HG03060 (cell line): ENCODE data around the gene ZNF555.

ENCODE experiments used
- ATAC-seq: cut with Tn5 transposase; IDR thresholded peaks from one replicate; pipeline ENCODE4 v1.9.1; 2021; ENCODE audit warnings: low read depth, moderate number of reproducible peaks; ENCODE audit not compliant: unreplicated experiment

Gene ZNF555

DNA sequence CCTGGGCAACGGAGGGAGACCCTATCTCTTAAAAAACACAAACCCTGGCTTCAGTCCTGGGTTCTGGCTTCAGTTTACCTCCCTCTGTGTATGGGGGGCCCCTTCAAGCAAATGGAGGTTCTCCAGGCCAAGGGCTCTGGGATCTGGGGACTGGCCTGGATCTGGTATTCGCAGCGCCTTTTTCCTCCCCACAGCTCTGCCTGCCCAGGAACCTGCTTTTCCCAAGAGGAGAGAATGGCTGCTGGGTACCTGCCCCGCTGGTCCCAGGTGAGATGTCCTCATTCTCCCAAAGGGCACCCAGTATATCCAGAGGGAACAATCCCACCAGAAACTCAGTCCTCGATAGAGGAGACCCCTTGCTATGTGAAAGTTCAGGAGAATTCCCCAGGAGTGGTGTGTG, 18.4 kb upstream of the ZNF555 start:
- no peak for ATAC-seq

DNA sequence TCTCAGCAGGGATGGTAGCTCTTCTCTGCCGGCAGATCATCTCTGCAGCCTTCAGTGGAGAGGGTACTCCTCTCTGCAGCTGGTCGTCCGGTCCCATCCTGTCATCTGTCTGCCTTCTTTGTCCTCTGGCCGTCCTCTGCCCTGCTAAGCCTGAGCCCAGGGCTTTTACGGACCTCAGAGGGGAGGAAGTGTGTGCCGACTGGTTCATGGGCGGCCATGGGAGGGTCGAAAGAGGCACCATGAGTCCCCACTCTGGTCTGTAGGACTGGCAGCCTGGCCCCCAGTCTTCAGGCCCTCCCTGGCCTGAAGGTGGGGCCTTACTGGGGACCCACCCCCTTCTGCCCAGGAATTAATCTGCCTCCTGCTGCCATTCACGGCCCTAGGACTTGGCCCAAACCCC, 17.6 kb upstream of the ZNF555 start:
- ATAC-seq, result no peak

GRCh38 chr19:2824129-2824528, 17.1 kb upstream of the ZNF555 start:
- ATAC-seq, result no peak

DNA sequence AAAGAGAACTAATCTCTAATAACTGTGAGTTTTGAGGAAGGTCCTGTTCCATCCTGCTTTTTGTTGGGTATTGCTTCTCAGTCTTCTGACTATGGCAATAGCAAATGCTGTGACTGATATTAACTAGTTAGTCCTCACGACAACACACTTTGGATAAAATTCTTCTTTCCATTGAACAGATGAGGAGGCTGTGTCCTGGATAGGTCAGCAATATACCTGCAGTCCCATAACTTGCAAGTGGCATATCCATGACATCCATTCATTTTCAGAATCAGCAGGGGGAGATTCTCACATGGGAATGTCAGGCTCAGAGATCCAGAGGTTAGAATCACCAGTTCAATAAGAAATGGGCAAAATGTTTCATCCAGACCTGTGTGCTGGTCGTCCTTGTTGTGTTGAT, 14.3 kb upstream of the ZNF555 start:
- no peak for ATAC-seq

DNA sequence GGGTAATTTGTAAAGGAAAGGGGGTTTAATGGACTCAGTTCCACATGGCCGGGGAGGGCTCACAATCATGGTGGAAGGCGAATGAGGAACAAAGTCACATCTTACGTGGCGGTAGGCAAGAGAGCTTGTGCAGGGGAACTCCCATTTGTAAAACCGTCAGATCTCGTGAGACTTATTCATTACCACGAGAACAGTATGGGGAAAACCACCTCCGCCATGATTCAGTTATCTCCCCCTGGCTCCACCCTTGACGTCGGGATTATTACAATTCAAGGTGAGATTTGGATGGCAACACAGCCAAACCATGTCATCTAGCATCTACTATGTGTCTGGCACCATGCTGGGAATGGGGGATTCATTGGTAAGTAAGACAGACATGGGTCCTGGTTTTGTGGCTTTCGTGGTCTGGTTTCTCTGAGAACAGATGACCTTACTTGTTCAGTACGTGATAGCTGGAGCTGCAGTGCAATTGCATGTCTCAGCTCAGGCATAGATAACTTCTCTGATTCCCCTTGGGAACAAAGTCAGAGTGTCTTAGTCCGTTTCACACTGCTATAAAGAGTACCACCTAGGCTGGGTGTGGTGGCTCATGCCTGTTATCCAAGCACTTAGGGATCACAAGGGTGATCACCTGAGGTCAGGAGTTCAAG, 13.3 kb upstream of the ZNF555 start:
- ATAC-seq, result no peak

DNA sequence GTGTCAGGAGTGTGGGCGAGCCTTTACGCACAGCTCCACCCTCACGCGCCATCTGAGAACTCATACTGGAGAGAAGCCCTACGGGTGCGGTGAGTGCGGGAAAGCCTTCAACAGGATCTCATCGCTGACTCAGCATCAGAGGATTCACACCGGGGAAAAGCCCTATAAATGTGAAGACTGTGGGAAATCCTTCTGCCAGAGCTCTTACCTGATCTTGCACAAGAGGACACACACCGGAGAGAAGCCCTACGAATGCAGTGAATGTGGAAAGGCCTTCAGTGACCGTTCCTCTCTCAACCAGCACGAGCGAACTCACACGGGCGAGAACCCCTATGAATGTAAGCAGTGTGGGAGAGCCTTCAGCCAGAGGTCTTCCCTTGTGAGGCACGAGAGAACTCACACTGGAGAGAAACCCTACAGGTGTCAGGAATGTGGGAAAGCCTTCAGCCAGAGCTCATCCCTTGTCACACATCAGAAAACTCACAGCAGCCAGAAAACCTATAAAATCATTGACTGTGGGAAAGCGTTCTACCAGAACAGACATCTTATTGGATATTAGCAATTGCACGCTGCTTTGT, 6.9 kb upstream of the ZNF555 start:
- no peak for ATAC-seq

- ATAC-seq, result no peak
These were observed 3.8 kb upstream of the ZNF555 start for GRCh38 chr19:2837430-2837829.

GRCh38 chr19:2841855-2842574, 740 bp downstream of the ZNF555 start:
- no peak for ATAC-seq

- ATAC-seq, result no peak
These were observed 3.8 kb downstream of the ZNF555 start for GRCh38 chr19:2845107-2845506.

GRCh38 chr19:2846180-2846894, 5.1 kb downstream of the ZNF555 start:
- ATAC-seq, result no peak

DNA sequence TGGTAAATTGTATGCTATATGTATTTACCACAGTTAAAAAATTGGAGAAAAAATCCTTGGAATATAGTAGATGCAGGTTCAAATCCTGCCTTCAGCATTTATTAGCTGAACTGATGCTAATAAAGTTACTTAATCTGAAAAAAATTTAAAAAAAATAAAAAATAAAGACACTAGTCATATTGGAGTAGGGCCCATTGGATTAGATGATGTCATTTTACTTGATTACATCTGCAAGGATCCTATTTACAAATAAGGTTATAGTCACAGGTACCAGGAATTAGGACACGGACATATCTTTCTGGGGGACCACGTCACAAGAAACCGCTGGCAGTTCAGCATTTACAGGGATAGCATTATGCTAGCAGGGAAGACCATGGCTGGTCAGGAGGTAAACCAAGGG, 6.2 kb downstream of the ZNF555 start:
- no peak for ATAC-seq

GRCh38 chr19:2848616-2849015, 7.3 kb downstream of the ZNF555 start:
- ATAC-seq, result no peak

- ATAC-seq, result no peak
These were observed 9.1 kb downstream of the ZNF555 start for GRCh38 chr19:2850256-2850925.

DNA sequence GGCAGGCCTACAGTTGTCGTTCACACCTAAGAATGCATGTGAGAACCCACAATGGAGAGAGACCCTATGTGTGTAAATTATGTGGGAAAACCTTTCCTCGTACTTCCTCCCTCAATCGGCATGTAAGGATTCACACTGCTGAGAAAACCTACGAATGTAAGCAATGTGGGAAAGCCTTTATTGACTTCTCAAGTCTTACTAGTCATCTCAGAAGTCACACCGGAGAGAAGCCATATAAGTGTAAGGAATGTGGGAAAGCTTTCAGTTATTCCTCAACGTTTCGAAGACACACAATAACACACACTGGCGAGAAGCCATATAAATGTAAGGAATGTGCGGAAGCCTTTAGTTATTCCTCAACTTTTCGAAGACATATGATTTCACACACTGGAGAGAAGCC, 11.3 kb downstream of the ZNF555 start:
- ATAC-seq, result no peak

DNA sequence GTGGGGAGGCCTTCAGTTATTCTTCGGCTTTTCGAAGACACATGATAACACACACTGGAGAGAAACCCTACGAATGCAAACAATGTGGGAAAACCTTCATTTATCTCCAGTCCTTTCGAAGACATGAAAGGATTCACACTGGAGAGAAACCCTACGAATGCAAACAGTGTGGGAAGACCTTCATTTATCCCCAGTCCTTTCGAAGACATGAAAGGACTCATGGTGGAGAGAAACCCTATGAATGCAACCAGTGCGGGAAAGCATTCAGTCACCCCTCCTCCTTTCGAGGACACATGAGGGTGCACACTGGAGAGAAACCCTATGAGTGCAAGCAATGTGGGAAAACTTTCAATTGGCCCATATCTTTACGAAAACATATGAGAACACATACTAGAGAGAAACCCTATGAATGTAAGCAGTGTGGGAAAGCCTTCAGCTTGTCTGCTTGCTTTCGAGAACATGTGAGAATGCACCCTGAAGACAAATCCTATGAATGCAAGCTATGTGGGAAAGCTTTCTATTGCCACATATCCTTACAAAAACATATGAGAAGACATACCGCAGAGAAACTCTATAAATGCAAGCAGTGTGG, 11.8 kb downstream of the ZNF555 start:
- no peak for ATAC-seq

DNA sequence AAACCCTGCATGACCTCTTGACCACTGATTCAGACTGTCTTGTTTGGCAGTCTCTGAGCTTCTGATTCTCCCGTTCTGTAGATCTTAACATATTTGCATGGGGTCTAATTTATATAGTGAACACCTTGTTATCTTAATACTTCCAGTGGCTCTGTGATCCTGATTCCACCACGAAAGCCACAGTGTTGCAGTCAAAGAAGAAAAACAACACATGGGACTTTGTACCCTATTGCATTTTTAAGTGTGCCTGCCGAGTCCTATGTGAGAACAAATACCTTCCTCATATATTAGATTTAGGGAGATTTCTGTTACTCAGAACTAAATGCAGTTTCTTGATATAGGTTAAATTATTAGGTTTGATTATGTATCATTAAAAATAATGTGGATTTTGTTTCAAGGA, 13.6 kb downstream of the ZNF555 start:
- ATAC-seq, result no peak

GRCh38 chr19:2856457-2857050, 15.3 kb downstream of the ZNF555 start:
- ATAC-seq, result no peak

GRCh38 chr19:2858864-2859263, 17.6 kb downstream of the ZNF555 start:
- ATAC-seq, result no peak

GRCh38 chr19:2863816-2864215, 22.5 kb downstream of the ZNF555 start:
- ATAC-seq, result no peak
